NT2/D1 (cell line): ENCODE measurements around the gene ARSJ.

ENCODE experiments used
- SUZ12 ChIP-seq: IDR thresholded peaks from 2 replicates; pipeline ENCODE4 v1.6.1; 2011; ENCODE audit not compliant: insufficient read length, insufficient read depth; ENCODE audit errors: extremely low read depth
- YY1 ChIP-seq: IDR thresholded peaks from 2 replicates; pipeline ENCODE4 v1.6.1; 2011; ENCODE audit not compliant: insufficient read length, insufficient read depth

- TF ChIP-seq SUZ12 (no peak), YY1 (no peak)
These were observed 37.9 kb upstream of the ARSJ start for GRCh38 chr4:114017120-114017917.
